Kidney (tissue), 14 donors: ENCODE measurements around the gene TEAD1. TPM values are rescaled to one million over a fixed set of nuclear protein-coding genes. Genes with fewer than 3 reads are reported as not detected.
A peak's percentile ranks its signal among the peaks of the same experiment; 100 is the strongest.

Source experiments
- DNase-seq, 5 donors: peaks; one replicate each; pipeline ENCODE4 v3.0.0-alpha.2; 2013 to 2020
- FAIRE-seq: peaks from 2 replicates; lab custom pipeline; 2012; peaks lifted over from hg19 to GRCh38; lab: Jason Lieb, UNC
- H3K27ac ChIP-seq, 2 donors: one replicate each; pipeline ENCODE4 v1.7.0; 2013; ENCODE audit warnings: low read depth in 2 of 2, low read length in 2 of 2, inconsistent platforms in 1 of 2
- H3K27me3 ChIP-seq: one replicate; pipeline ENCODE4 v1.7.1; 2013; ENCODE audit warnings: low read length, inconsistent platforms; ENCODE audit not compliant: control insufficient read depth, insufficient read depth
- H3K36me3 ChIP-seq, 3 donors: one replicate each; pipeline versions ENCODE4 v1.7.0 to v1.7.1; 2013; ENCODE audit warnings: low read length in 3 of 3, control low read depth in 1 of 3, inconsistent platforms in 1 of 3; ENCODE audit not compliant: insufficient read depth in 3 of 3, control insufficient read depth in 2 of 3
- H3K4me1 ChIP-seq, 3 donors: one replicate each; pipeline versions ENCODE4 v1.7.0 to v1.7.1; 2013; ENCODE audit warnings: low read length in 3 of 3, inconsistent platforms in 1 of 3, low read depth in 1 of 3; ENCODE audit not compliant: control insufficient read depth in 2 of 3, insufficient read depth in 2 of 3
- H3K4me3 ChIP-seq, 3 donors: one replicate each; pipeline versions ENCODE4 v1.7.0 to v1.8.1; 2013; ENCODE audit warnings: low read length in 3 of 3, control low read depth in 1 of 3, inconsistent platforms in 1 of 3
- H3K9ac ChIP-seq, 3 donors: one replicate each; pipeline versions ENCODE4 v1.7.0 to v1.7.1; 2013; ENCODE audit warnings: low read length in 3 of 3, control low read depth in 1 of 3, inconsistent platforms in 1 of 3
- H3K9me3 ChIP-seq, 3 donors: one replicate each; pipeline versions ENCODE4 v1.7.0 to v1.7.1; 2013; ENCODE audit warnings: low read length in 3 of 3, control low read depth in 1 of 3, inconsistent platforms in 1 of 3; ENCODE audit not compliant: control insufficient read depth in 2 of 3, insufficient read depth in 1 of 3
- CTCF ChIP-seq: IDR thresholded peaks from 3 replicates; pipeline ENCODE4 v1.5.1; 2012; ENCODE audit warnings: mild to moderate bottlenecking, moderate library complexity, borderline replicate concordance; ENCODE audit not compliant: insufficient read depth; ENCODE audit errors: extremely low read depth
- intact Hi-C: fragments of 100-400 bp; cut with DNase I; formaldehyde crosslinking; loops from one replicate; pipeline ENCODE4 v1.11.1; 2022
- polyA plus RNA-seq: library from polyadenylated mRNA; stranded (reverse); fragments of 350-450 nt; fragmentation: Illumina TruSeq; extraction: RNeasy Lipid Tissue Mini Kit (QIAGEN cat#74804); gene quantifications from one replicate; pipeline ENCODE4 v1.2.3, GENCODE V29; 2014; ENCODE audit warnings: low read depth, low replicate concordance; ENCODE audit not compliant: insufficient read depth
- total RNA-seq: library from RNA; stranded (reverse); fragmentation: NEBNext Ultra II Directional; extraction: Animal tissue kit (Norgen Biotek cat#: 25700); gene quantifications from one replicate; pipeline ENCODE4 v1.2.1, GENCODE V29; 2021
- donor health status: control.
- donor health status: control.
- donor health status: control.
- donor health status: control.
- donor health status: control.
- donor health status: DM: yes; HTN: yes; CAD: no.
- donor health status: Normal renal cell carcinoma (clear cell type).

Gene TEAD1
- total and polyA plus RNA-seq, 2 donors from 2014 or later: 7.6 to 77.2 TPM

GRCh38 chr11:12789596-12790215 lies 115.5 kb downstream of the TEAD1 start:
- Histone ChIP-seq H3K4me1 (peaks cover 0 to 5% (median 0%) of the 10 kb centered on the region in 3 donors), H3K9ac (no peak overlapping the region), H3K4me3 (no peak overlapping the region), H3K27me3 (no peaks in the 10 kb centered on the region), H3K27ac (no peak overlapping the region), H3K9me3 (no peaks in the 10 kb centered on the region), H3K36me3 (peaks cover 0 to 1% (median 0%) of the 10 kb centered on the region in 3 donors)
- intact Hi-C loops: no loop called here
- FAIRE-seq: no peak
- peak in 3 of 5 donors; percentile 26 to 51 (median 37) for DNase-seq
- no peak for TF ChIP-seq CTCF

GRCh38 chr11:12790861-12791616 lies 116.8 kb downstream of the TEAD1 start:
- peak overlapping the region in 1 of 2 donors; percentile 11 for H3K27ac ChIP-seq
- H3K9me3 ChIP-seq: no peaks in the 10 kb centered on the region
- TF ChIP-seq CTCF: no peak
- H3K36me3 ChIP-seq: peaks cover 0 to 2% (median 0%) of the 10 kb centered on the region in 3 donors
- no peak overlapping the region for H3K9ac ChIP-seq
- H3K27me3 ChIP-seq: no peaks in the 10 kb centered on the region
- intact Hi-C loops: no loop called here
- no peak for DNase-seq
- no peak for FAIRE-seq
- no peak overlapping the region for H3K4me3 ChIP-seq
- peaks cover 0 to 5% (median 0%) of the 10 kb centered on the region in 3 donors for H3K4me1 ChIP-seq

- no peak for FAIRE-seq
- intact Hi-C loops: no loop called here
Measured at GRCh38 chr11:12792018-12792417, 117.8 kb downstream of the TEAD1 start.

More at GRCh38 chr11:12792018-12792417, 117.8 kb downstream of the TEAD1 start:
- H3K4me3 ChIP-seq: no peak overlapping the region
- peaks cover 0 to 2% (median 0%) of the 10 kb centered on the region in 3 donors for H3K36me3 ChIP-seq
- peaks cover 0 to 5% (median 0%) of the 10 kb centered on the region in 3 donors for H3K4me1 ChIP-seq
- TF ChIP-seq CTCF: no peak
- no peaks in the 10 kb centered on the region for H3K27me3 ChIP-seq
- DNase-seq: no peak
- no peaks in the 10 kb centered on the region for H3K9me3 ChIP-seq
- no peak overlapping the region for H3K9ac ChIP-seq
- no peak overlapping the region for H3K27ac ChIP-seq
